C4-2B (cell line): ENCODE data around the gene LUC7L3.

ENCODE experiments used
- ZFX ChIP-seq: fragments of 450-650 bp; IDR thresholded peaks from 2 replicates; pipeline ENCODE4 v1.6.1; 2017
- TF ChIP-seq, protein P1 (sequence below): fragments of 450-650 bp; conservative IDR thresholded peaks from 2 replicates; pipeline ENCODE4 v1.5.1; 2017; ENCODE audit warnings: mild to moderate bottlenecking

DNA sequence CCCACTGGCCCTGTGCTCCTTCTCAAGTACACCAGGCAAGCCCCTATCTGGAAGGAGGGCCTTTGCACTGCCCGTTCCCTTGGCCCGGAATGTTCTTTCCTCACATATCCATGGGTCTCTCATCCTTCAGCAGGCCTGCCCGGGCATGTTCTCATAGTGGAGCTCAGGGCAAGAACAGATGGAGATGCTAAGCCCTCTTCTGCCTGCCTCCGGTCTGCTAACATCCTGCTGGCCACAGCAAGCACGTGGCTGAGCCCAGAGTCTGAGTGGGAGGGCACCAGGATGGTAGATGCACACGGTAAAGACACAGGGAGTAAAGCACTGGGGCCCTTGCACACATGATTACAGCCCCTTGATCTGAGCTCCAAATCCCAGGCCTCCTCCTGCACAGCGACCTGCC, 67.7 kb downstream of the LUC7L3 start:
- TF ChIP-seq, protein P1, sequence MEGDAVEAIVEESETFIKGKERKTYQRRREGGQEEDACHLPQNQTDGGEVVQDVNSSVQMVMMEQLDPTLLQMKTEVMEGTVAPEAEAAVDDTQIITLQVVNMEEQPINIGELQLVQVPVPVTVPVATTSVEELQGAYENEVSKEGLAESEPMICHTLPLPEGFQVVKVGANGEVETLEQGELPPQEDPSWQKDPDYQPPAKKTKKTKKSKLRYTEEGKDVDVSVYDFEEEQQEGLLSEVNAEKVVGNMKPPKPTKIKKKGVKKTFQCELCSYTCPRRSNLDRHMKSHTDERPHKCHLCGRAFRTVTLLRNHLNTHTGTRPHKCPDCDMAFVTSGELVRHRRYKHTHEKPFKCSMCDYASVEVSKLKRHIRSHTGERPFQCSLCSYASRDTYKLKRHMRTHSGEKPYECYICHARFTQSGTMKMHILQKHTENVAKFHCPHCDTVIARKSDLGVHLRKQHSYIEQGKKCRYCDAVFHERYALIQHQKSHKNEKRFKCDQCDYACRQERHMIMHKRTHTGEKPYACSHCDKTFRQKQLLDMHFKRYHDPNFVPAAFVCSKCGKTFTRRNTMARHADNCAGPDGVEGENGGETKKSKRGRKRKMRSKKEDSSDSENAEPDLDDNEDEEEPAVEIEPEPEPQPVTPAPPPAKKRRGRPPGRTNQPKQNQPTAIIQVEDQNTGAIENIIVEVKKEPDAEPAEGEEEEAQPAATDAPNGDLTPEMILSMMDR, result no peak
- no peak for TF ChIP-seq ZFX
